Neural progenitor cell (in vitro differentiated cells): Measurements from ENCODE around the gene UNC93A. TPM values are rescaled to one million over a fixed set of nuclear protein-coding genes. Genes with fewer than 3 reads are reported as not detected.
"Not testable (repeated sequence)": the region's sequence is repeated elsewhere in the genome, so short reads cannot be mapped to it uniquely, and the experiment has no call there.

Experiments
- DNase-seq: peaks from one replicate; pipeline ENCODE4 v3.0.0-alpha.2; 2016; ENCODE audit warnings: low spot score
- H2AFZ ChIP-seq: fragments of 200-600 bp; sonication (generic); replicated peaks from 2 replicates; pipeline ENCODE4 v1.6.1; 2016; ENCODE audit warnings: antibody characterized with exemption
- H3F3A ChIP-seq: fragments of 200-600 bp; sonication (generic); 2 replicates; pipeline ENCODE4 v1.6.1; 2016; ENCODE audit warnings: antibody characterized with exemption, low read depth
- H3K27ac ChIP-seq: fragments of 200-600 bp; sonication (generic); 2 replicates; pipeline ENCODE4 v1.5.1; 2016; ENCODE audit warnings: mild to moderate bottlenecking
- H3K27me3 ChIP-seq: fragments of 200-600 bp; sonication (generic); 2 replicates; pipeline ENCODE4 v1.6.1; 2016; ENCODE audit warnings: mild to moderate bottlenecking, moderate library complexity
- H3K36me3 ChIP-seq: fragments of 200-600 bp; sonication (generic); 2 replicates; pipeline ENCODE4 v1.5.1; 2016
- H3K4me1 ChIP-seq: fragments of 200-600 bp; sonication (generic); 2 replicates; pipeline ENCODE4 v1.6.1; 2016; ENCODE audit warnings: mixed run types
- H3K4me2 ChIP-seq: fragments of 200-600 bp; sonication (generic); 2 replicates; pipeline ENCODE4 v1.6.1; 2016
- H3K4me3 ChIP-seq: fragments of 200-600 bp; sonication (generic); 2 replicates; pipeline ENCODE4 v1.5.1; 2016
- H3K79me2 ChIP-seq: fragments of 200-600 bp; sonication (generic); 2 replicates; pipeline ENCODE4 v1.6.1; 2016; ENCODE audit warnings: low read depth
- H3K9ac ChIP-seq: fragments of 200-600 bp; sonication (generic); 2 replicates; pipeline ENCODE4 v1.6.1; 2016
- H3K9me3 ChIP-seq: fragments of 200-600 bp; sonication (generic); 2 replicates; pipeline ENCODE4 v1.5.1; 2016; ENCODE audit warnings: low read depth
- H4K20me1 ChIP-seq: fragments of 200-600 bp; sonication (generic); 2 replicates; pipeline ENCODE4 v1.6.1; 2016; ENCODE audit warnings: low read depth
- H3K27ac Mint-ChIP-seq: 3 replicates; pipeline ENCODE4 v1.8.0; 2021; ENCODE audit warnings: mixed read lengths
- H3K27me3 Mint-ChIP-seq: 2 replicates; pipeline ENCODE4 v1.8.0; 2022; ENCODE audit warnings: low read depth, mild to moderate bottlenecking, inconsistent platforms, moderate library complexity, mixed read lengths; ENCODE audit not compliant: insufficient read depth
- H3K36me3 Mint-ChIP-seq: 3 replicates; pipeline ENCODE4 v1.8.0; 2021; ENCODE audit warnings: mixed read lengths
- H3K4me1 Mint-ChIP-seq: 3 replicates; pipeline ENCODE4 v1.8.0; 2021; ENCODE audit warnings: mixed read lengths
- H3K4me3 Mint-ChIP-seq: 3 replicates; pipeline ENCODE4 v1.8.0; 2021; ENCODE audit warnings: mild to moderate bottlenecking, moderate library complexity, mixed read lengths
- H3K9me3 Mint-ChIP-seq: 3 replicates; pipeline ENCODE4 v1.8.0; 2020; ENCODE audit warnings: mixed read lengths
- EZH2 ChIP-seq: fragments of 200-600 bp; sonication (generic); IDR thresholded peaks from 2 replicates; pipeline ENCODE4 v1.6.1; 2017; ENCODE audit warnings: antibody characterized with exemption, mild to moderate bottlenecking, moderate library complexity
- EZH2phosphoT487 ChIP-seq: fragments of 200-600 bp; sonication (generic); IDR thresholded peaks from 2 replicates; pipeline ENCODE4 v1.6.1; 2017; ENCODE audit warnings: antibody characterized with exemption
- total RNA-seq: library from RNA; depleted of rRNA; stranded (reverse); fragments of >200 nt; gene quantifications from 2 replicates; pipeline ENCODE4 v1.2.3, GENCODE V29; 2015; ENCODE audit warnings: low replicate concordance
- TF ChIP-seq, protein P1 (sequence below): fragments of 200-600 bp; sonication (generic); IDR thresholded peaks from 2 replicates; pipeline ENCODE4 v1.5.1; 2017; ENCODE audit warnings: antibody characterized with exemption, mild to moderate bottlenecking

Gene UNC93A
- total RNA-seq, 1 donor from 2014 or later: not detected

GRCh38 chr6:167319856-167320753, 29.0 kb downstream of the UNC93A start:
- not testable (repeated sequence) for H3K36me3 ChIP-seq, H2AFZ ChIP-seq, H4K20me1 ChIP-seq, H3K4me2 ChIP-seq, H3K4me3 Mint-ChIP-seq, H3K27ac ChIP-seq, H3K27me3 Mint-ChIP-seq, H3K36me3 Mint-ChIP-seq, H3K27ac Mint-ChIP-seq, H3K4me3 ChIP-seq, H3K9me3 Mint-ChIP-seq, H3K27me3 ChIP-seq, H3K9me3 ChIP-seq, H3K79me2 ChIP-seq, H3K9ac ChIP-seq, DNase-seq, H3K4me1 ChIP-seq
- peaks cover 11% of the 10 kb centered on the region for H3F3A ChIP-seq
- peaks cover 15% of the 10 kb centered on the region for H3K4me1 Mint-ChIP-seq

- not testable (repeated sequence) for H3K27ac ChIP-seq, H3K79me2 ChIP-seq, H3K36me3 ChIP-seq, H3K27me3 ChIP-seq, H3K9me3 Mint-ChIP-seq, H2AFZ ChIP-seq, H3K4me3 ChIP-seq, H4K20me1 ChIP-seq, H3K9ac ChIP-seq, H3K4me1 ChIP-seq, DNase-seq, H3K9me3 ChIP-seq, H3K4me3 Mint-ChIP-seq, H3K4me2 ChIP-seq, H3K36me3 Mint-ChIP-seq, H3K27ac Mint-ChIP-seq
- peaks cover 15% of the 10 kb centered on the region for H3K4me1 Mint-ChIP-seq
- H3K27me3 Mint-ChIP-seq: peaks cover 11% of the 10 kb centered on the region
- H3F3A ChIP-seq: peaks cover 11% of the 10 kb centered on the region
Measured at GRCh38 chr6:167320754-167321056, 29.6 kb downstream of the UNC93A start.

GRCh38 chr6:167321185-167321584, 30.1 kb downstream of the UNC93A start:
- H3K9me3 ChIP-seq, H3K79me2 ChIP-seq, H4K20me1 ChIP-seq, H3K27ac Mint-ChIP-seq, DNase-seq, H3K9me3 Mint-ChIP-seq, H3K4me2 ChIP-seq, H3K27me3 ChIP-seq, H3K4me1 ChIP-seq, H2AFZ ChIP-seq, H3K4me3 ChIP-seq, H3K27ac ChIP-seq, H3K9ac ChIP-seq, H3K36me3 ChIP-seq, H3K36me3 Mint-ChIP-seq, H3K4me3 Mint-ChIP-seq: not testable (repeated sequence)
- H3K4me1 Mint-ChIP-seq: peaks cover 15% of the 10 kb centered on the region
- H3F3A ChIP-seq: peaks cover 11% of the 10 kb centered on the region
- H3K27me3 Mint-ChIP-seq: peaks cover 11% of the 10 kb centered on the region

- H3K27ac ChIP-seq: no peak overlapping the region
- H3K27ac Mint-ChIP-seq: no peak overlapping the region
Measured at GRCh38 chr6:167323111-167323510, 32.0 kb downstream of the UNC93A start.

More at GRCh38 chr6:167323111-167323510, 32.0 kb downstream of the UNC93A start:
- peaks cover 7% of the 10 kb centered on the region for H3K9me3 Mint-ChIP-seq
- no peaks in the 10 kb centered on the region for H3K36me3 ChIP-seq
- H3K27me3 ChIP-seq: no peaks in the 10 kb centered on the region
- no peak overlapping the region for H2AFZ ChIP-seq
- peaks cover 10% of the 10 kb centered on the region for H3K27me3 Mint-ChIP-seq
- no peak for TF ChIP-seq EZH2
- no peak for TF ChIP-seq EZH2phosphoT487
- TF ChIP-seq, protein P1, sequence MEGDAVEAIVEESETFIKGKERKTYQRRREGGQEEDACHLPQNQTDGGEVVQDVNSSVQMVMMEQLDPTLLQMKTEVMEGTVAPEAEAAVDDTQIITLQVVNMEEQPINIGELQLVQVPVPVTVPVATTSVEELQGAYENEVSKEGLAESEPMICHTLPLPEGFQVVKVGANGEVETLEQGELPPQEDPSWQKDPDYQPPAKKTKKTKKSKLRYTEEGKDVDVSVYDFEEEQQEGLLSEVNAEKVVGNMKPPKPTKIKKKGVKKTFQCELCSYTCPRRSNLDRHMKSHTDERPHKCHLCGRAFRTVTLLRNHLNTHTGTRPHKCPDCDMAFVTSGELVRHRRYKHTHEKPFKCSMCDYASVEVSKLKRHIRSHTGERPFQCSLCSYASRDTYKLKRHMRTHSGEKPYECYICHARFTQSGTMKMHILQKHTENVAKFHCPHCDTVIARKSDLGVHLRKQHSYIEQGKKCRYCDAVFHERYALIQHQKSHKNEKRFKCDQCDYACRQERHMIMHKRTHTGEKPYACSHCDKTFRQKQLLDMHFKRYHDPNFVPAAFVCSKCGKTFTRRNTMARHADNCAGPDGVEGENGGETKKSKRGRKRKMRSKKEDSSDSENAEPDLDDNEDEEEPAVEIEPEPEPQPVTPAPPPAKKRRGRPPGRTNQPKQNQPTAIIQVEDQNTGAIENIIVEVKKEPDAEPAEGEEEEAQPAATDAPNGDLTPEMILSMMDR: no peak
- H4K20me1 ChIP-seq: no peaks in the 10 kb centered on the region
- H3K36me3 Mint-ChIP-seq: no peaks in the 10 kb centered on the region
- no peaks in the 10 kb centered on the region for H3K9me3 ChIP-seq
- no peak overlapping the region for H3K4me2 ChIP-seq
- DNase-seq: no peak
- peaks cover 3% of the 10 kb centered on the region for H3K4me1 Mint-ChIP-seq
- no peak overlapping the region for H3K4me3 Mint-ChIP-seq
- no peak overlapping the region for H3K9ac ChIP-seq
- H3F3A ChIP-seq: no peaks in the 10 kb centered on the region
- H3K4me3 ChIP-seq: no peak overlapping the region
- no peaks in the 10 kb centered on the region for H3K4me1 ChIP-seq
- no peaks in the 10 kb centered on the region for H3K79me2 ChIP-seq
